ENCODE data around the gene RBFA. TPM values are rescaled to one million over a fixed set of nuclear protein-coding genes. Genes with fewer than 3 reads are reported as not detected.

RBFA gene
- polyA plus RNA-seq, 3 donors, result 4.0 to 14.7 (median 5.7) TPM

- Histone ChIP-seq H3K9me3 (replicated peaks in 1 of 2; ENCODE audit: control insufficient read depth in 1 of 2, insufficient read depth in 1 of 2, low read length in 2 of 2) (peaks cover 0 to 4% of the 10 kb centered on the region in 2 donors), H3K79me2 (ENCODE audit: insufficient read depth, low read length) (peaks cover 21% of the 10 kb centered on the region), H3K4me1 (ENCODE audit: control insufficient read depth in 1 of 2, insufficient read depth in 2 of 2, low read length in 2 of 2) (peaks cover 18 to 22% of the 10 kb centered on the region in 2 donors), H3K27ac (ENCODE audit: low read depth in 1 of 2, low read length in 2 of 2) (no peak overlapping the region), H3K27me3 (ENCODE audit: control insufficient read depth in 2 of 2, insufficient read depth in 2 of 2, low read length in 2 of 2) (no peaks in the 10 kb centered on the region), H3K4me3 (replicated peaks in 1 of 3; ENCODE audit: low read depth in 2 of 3, low read length in 3 of 3) (no peak overlapping the region), H3K4me2 (replicated peaks; ENCODE audit: extremely low read depth, low read length, poor library complexity, severe bottlenecking) (no peak overlapping the region), H2AFZ (ENCODE audit: insufficient read depth, low read depth, low read length, poor library complexity, severe bottlenecking) (no peak overlapping the region), H3K9ac (ENCODE audit: insufficient read depth, low read length, poor library complexity, severe bottlenecking) (no peak overlapping the region), H3K36me3 (replicated peaks in 1 of 2; ENCODE audit: control insufficient read depth in 1 of 2, insufficient read depth in 2 of 2, low read length in 2 of 2) (peaks cover 0 to 9% of the 10 kb centered on the region in 2 donors), H4K20me1 (ENCODE audit: insufficient read depth, low read length) (no peaks in the 10 kb centered on the region)
- Mint-ChIP-seq H3K4me1 (peaks cover 24% of the 10 kb centered on the region), H3K27ac (peak overlapping the region in 1 of 7 donors; percentile 7), H3K4me3 (no peak overlapping the region), H3K27me3 (ENCODE audit: low read depth in 3 of 3) (peaks cover 0 to 2% (median 0%) of the 10 kb centered on the region in 3 donors), H3K36me3 (peaks cover 8 to 34% of the 10 kb centered on the region in 2 donors), H3K9me3 (peaks cover 0 to 9% (median 6%) of the 10 kb centered on the region in 7 donors)
- TF ChIP-seq, protein P1, sequence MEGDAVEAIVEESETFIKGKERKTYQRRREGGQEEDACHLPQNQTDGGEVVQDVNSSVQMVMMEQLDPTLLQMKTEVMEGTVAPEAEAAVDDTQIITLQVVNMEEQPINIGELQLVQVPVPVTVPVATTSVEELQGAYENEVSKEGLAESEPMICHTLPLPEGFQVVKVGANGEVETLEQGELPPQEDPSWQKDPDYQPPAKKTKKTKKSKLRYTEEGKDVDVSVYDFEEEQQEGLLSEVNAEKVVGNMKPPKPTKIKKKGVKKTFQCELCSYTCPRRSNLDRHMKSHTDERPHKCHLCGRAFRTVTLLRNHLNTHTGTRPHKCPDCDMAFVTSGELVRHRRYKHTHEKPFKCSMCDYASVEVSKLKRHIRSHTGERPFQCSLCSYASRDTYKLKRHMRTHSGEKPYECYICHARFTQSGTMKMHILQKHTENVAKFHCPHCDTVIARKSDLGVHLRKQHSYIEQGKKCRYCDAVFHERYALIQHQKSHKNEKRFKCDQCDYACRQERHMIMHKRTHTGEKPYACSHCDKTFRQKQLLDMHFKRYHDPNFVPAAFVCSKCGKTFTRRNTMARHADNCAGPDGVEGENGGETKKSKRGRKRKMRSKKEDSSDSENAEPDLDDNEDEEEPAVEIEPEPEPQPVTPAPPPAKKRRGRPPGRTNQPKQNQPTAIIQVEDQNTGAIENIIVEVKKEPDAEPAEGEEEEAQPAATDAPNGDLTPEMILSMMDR (IDR thresholded peaks at IDR 0.05), result no peak
- no peak for DNase-seq
- 99% methylated on average over 9 of the region's 12 CpGs for WGBS (ENCODE audit: insufficient coverage)
- intact Hi-C loops (cut with micrococcal nuclease), result loop anchor here (5.0 to 10.0 kb wide), 6 partner anchors 70 to 972 kb away; partner anchors contain the start of genes ADNP2 (in 1 of the 2) and ATP9B (in 1 of the 2)
Observed at GRCh38 chr18:80037300-80037699, 3.1 kb downstream of the RBFA start.

DNA sequence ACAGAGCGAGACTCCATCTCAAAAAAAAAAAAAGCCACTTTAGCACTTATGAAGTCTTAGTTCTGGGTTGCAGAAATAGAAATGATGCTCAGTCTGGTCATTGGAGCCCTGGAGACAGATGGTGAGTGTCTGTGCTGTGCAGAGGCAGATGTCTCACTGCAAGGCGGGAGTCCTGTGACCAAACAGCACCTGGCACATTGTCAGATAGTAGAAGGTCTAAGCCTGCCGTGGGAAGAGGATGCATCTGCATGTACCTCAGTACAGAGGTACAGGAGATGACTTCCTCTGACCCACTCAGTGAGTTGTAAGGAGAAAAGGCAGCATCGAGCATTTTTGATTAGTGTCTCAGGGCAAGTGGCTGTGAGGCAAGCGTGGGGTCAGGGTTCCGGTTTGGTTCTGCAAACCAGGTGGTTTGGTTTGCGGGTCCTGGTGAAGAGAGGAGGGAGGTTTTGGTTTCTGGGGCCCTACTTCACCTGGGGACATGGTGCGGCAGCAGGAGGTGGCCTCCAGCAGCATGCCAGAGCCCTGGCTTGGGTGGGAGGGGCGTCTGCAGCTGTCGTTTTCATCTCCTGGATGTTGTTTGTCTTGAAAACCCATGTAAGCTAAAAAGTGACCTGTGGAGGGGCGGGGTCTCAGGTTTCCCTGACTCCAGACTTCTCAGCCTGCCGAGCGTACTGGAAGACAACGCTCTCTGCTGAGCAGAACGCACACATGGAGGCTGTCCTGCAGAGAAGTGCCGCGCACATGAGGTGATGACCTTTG lies 3.8 kb downstream of the RBFA start:
- WGBS (ENCODE audit: insufficient coverage), result 88% methylated on average over 13 of the region's 17 CpGs
- Histone ChIP-seq H3K4me2 (replicated peaks; ENCODE audit: extremely low read depth, low read length, poor library complexity, severe bottlenecking) (no peak overlapping the region), H2AFZ (ENCODE audit: insufficient read depth, low read depth, low read length, poor library complexity, severe bottlenecking) (no peak overlapping the region), H4K20me1 (ENCODE audit: insufficient read depth, low read length) (no peaks in the 10 kb centered on the region), H3K36me3 (replicated peaks in 1 of 2; ENCODE audit: control insufficient read depth in 1 of 2, insufficient read depth in 2 of 2, low read length in 2 of 2) (peaks cover 1 to 9% of the 10 kb centered on the region in 2 donors), H3K4me1 (ENCODE audit: control insufficient read depth in 1 of 2, insufficient read depth in 2 of 2, low read length in 2 of 2) (peaks cover 13 to 16% of the 10 kb centered on the region in 2 donors), H3K4me3 (replicated peaks in 1 of 3; ENCODE audit: low read depth in 2 of 3, low read length in 3 of 3) (no peak overlapping the region), H3K27ac (ENCODE audit: low read depth in 1 of 2, low read length in 2 of 2) (no peak overlapping the region), H3K9ac (ENCODE audit: insufficient read depth, low read length, poor library complexity, severe bottlenecking) (no peak overlapping the region), H3K9me3 (replicated peaks in 1 of 2; ENCODE audit: control insufficient read depth in 1 of 2, insufficient read depth in 1 of 2, low read length in 2 of 2) (no peaks in the 10 kb centered on the region), H3K79me2 (ENCODE audit: insufficient read depth, low read length) (peaks cover 21% of the 10 kb centered on the region), H3K27me3 (ENCODE audit: control insufficient read depth in 2 of 2, insufficient read depth in 2 of 2, low read length in 2 of 2) (no peaks in the 10 kb centered on the region)
- H3K4me3 Mint-ChIP-seq, result no peak overlapping the region
- DNase-seq, result no peak
- peaks cover 9 to 39% of the 10 kb centered on the region in 2 donors for H3K36me3 Mint-ChIP-seq
- intact Hi-C loops (cut with micrococcal nuclease), result loop anchor here (5.0 to 10.0 kb wide), 6 partner anchors 69 to 973 kb away; partner anchors contain the start of genes ADNP2 (in 1 of the 2) and ATP9B (in 1 of the 2)
- peaks cover 0 to 6% (median 2%) of the 10 kb centered on the region in 7 donors for H3K9me3 Mint-ChIP-seq
- no peaks in the 10 kb centered on the region for H3K27me3 Mint-ChIP-seq (ENCODE audit: low read depth in 3 of 3)
- TF ChIP-seq, protein P1 (IDR thresholded peaks at IDR 0.05), result no peak
- H3K4me1 Mint-ChIP-seq, result peaks cover 18% of the 10 kb centered on the region
- H3K27ac Mint-ChIP-seq, result peak overlapping the region in 1 of 7 donors; percentile 46
